K562 (cell line): ENCODE data around the gene CPED1. TPM values are rescaled to one million over a fixed set of nuclear protein-coding genes. Genes with fewer than 3 reads are reported as not detected.
A peak's percentile ranks its signal among the peaks of the same experiment; 100 is the strongest.

Experiments used
- ATAC-seq: fragments of 200-7000 bp; cut with Tn5 transposase; 3 replicates; pipeline ENCODE4 v1.9.1; 2020; ENCODE audit warnings: moderate library complexity
- BruUV-seq: library from RNA; stranded (reverse); fragments of 400-500 nt; replicated peaks from 2 replicates; lab custom pipeline; 2021; lab: Mats Ljungman, UMichigan
- CTCF ChIA-PET: fragments of 300-600 bp; formaldehyde crosslinking; extraction: SDS; loops from one replicate; lab custom pipeline; 2021; ENCODE audit warnings: low intra/inter-chr PET ratio; lab: Yijun Ruan, JAX
- POLR2A ChIA-PET: fragments of 300-600, 350-650 bp; sonication (Branson Sonifier 250); formaldehyde crosslinking; extraction: SDS; loops from one replicate; lab custom pipeline; 2021; ENCODE audit warnings: antibody characterized with exemption, inconsistent platforms; lab: Yijun Ruan, JAX
- DNase-seq, 4 experiments: peaks; one replicate each; pipeline versions ENCODE4 v3.0.0 to v3.0.0-alpha.2; 2011 to 2018; ENCODE audit warnings: low spot score in 3 of 4, mixed read lengths in 3 of 4; ENCODE audit errors: extremely low read depth in 1 of 4
- FAIRE-seq: peaks from 2 replicates; lab custom pipeline; 2011; peaks lifted over from hg19 to GRCh38; lab: Jason Lieb, UNC
- H2AFZ ChIP-seq: 2 replicates; pipeline ENCODE4 v1.6.0; 2011; ENCODE audit warnings: low read depth, low read length, control low read depth, inconsistent platforms
- H3K27ac ChIP-seq: fragments of 200-600 bp; 3 replicates; pipeline ENCODE4 v1.8.0; 2011; ENCODE audit warnings: low read depth, mild to moderate bottlenecking, control low read depth, inconsistent platforms, low read length, moderate library complexity, mixed read lengths; ENCODE audit errors: extremely low read depth
- H3K27me3 ChIP-seq, 2 experiments: fragments of 300-600 bp in 1 of 2; 2 replicates in 1 of 2; 3 replicates in 1 of 2; pipeline versions ENCODE4 v1.6.0 to v1.8.0; 2011; ENCODE audit warnings: inconsistent platforms in 2 of 2, low read length in 2 of 2, mild to moderate bottlenecking in 1 of 2, mixed read lengths in 1 of 2, moderate library complexity in 1 of 2; ENCODE audit not compliant: control insufficient read depth in 2 of 2, insufficient read depth in 2 of 2
- H3K36me3 ChIP-seq: fragments of 300-600 bp; 3 replicates; pipeline ENCODE4 v1.8.0; 2011; ENCODE audit warnings: mild to moderate bottlenecking, low read length, inconsistent platforms; ENCODE audit not compliant: control insufficient read depth, insufficient read depth
- H3K4me1 ChIP-seq, 2 experiments: fragments of 200-600 bp in 1 of 2; replicated peaks in 1 of 2; 2 replicates in 1 of 2; 3 replicates in 1 of 2; pipeline versions ENCODE4 v1.5.1 to v1.8.0; 2011; ENCODE audit warnings: inconsistent platforms in 2 of 2, low read length in 2 of 2, mild to moderate bottlenecking in 1 of 2, mixed read lengths in 1 of 2, moderate library complexity in 1 of 2; ENCODE audit not compliant: control insufficient read depth in 2 of 2, insufficient read depth in 2 of 2
- H3K4me2 ChIP-seq: 2 replicates; pipeline ENCODE4 v1.6.1; 2011; ENCODE audit warnings: low read length, control low read depth, inconsistent platforms, mixed read lengths; ENCODE audit not compliant: insufficient read depth
- H3K4me3 ChIP-seq: fragments of 200-600 bp; sonication (generic), shearing (Covaris generic); 2 replicates; pipeline ENCODE4 v1.5.1; 2016; ENCODE audit warnings: control low read depth, inconsistent platforms
- H3K79me2 ChIP-seq: fragments of 200-600 bp; 3 replicates; pipeline ENCODE4 v1.8.0; 2011; ENCODE audit warnings: low read length, inconsistent platforms; ENCODE audit not compliant: control insufficient read depth, insufficient read depth
- H3K9ac ChIP-seq, 2 experiments: 2 replicates each; pipeline versions ENCODE4 v1.6.0 to v1.6.1; 2011; ENCODE audit warnings: low read depth in 2 of 2, low read length in 2 of 2, control low read depth in 1 of 2, inconsistent platforms in 1 of 2, mild to moderate bottlenecking in 1 of 2, mixed read lengths in 1 of 2; ENCODE audit not compliant: insufficient read depth in 1 of 2
- H3K9me1 ChIP-seq: one replicate; pipeline ENCODE4 v1.6.0; 2011; ENCODE audit warnings: inconsistent platforms, mild to moderate bottlenecking, low read length, moderate library complexity; ENCODE audit not compliant: control insufficient read depth, insufficient read depth
- H3K9me3 ChIP-seq: replicated peaks from 2 replicates; pipeline ENCODE4 v1.5.1; 2011; ENCODE audit warnings: low read depth, low read length, inconsistent platforms; ENCODE audit not compliant: control insufficient read depth, insufficient read depth
- H4K20me1 ChIP-seq: replicated peaks from 2 replicates; pipeline ENCODE4 v1.6.1; 2011; ENCODE audit warnings: low read length, inconsistent platforms, mixed read lengths; ENCODE audit not compliant: control insufficient read depth, insufficient read depth
- ATF1 ChIP-seq, 2 experiments: fragments of 450-650 bp in 1 of 2; IDR thresholded peaks; 2 replicates each; pipeline ENCODE4 v1.6.1; 2016; ENCODE audit warnings: missing compliant biosample characterization in 1 of 2, missing genetic modification characterization in 1 of 2
- BMI1 ChIP-seq: fragments of 150-350 bp; IDR thresholded peaks from 2 replicates; pipeline ENCODE4 v1.6.1; 2014; ENCODE audit warnings: low read length
- CBX2 ChIP-seq: fragments of 200-600 bp; sonication (generic); IDR thresholded peaks from one replicate; pipeline ENCODE4 v1.6.1; 2012; ENCODE audit warnings: mild to moderate bottlenecking, low read length, inconsistent platforms; ENCODE audit not compliant: insufficient read depth, poor library complexity, severe bottlenecking
- CBX8 ChIP-seq: fragments of 200-600 bp; sonication (generic); IDR thresholded peaks from 2 replicates; pipeline ENCODE4 v1.6.1; 2012; ENCODE audit warnings: borderline replicate concordance, mixed run types, low read depth, mild to moderate bottlenecking, moderate library complexity, mixed read lengths, low read length, control low read depth, inconsistent platforms; ENCODE audit not compliant: poor library complexity, severe bottlenecking; ENCODE audit errors: extremely low read depth
- HDAC3 ChIP-seq: fragments of 450-650 bp; IDR thresholded peaks from 2 replicates; pipeline ENCODE4 v1.6.1; 2018; ENCODE audit warnings: borderline replicate concordance, mild to moderate bottlenecking, moderate library complexity; ENCODE audit not compliant: partially characterized antibody
- NBN ChIP-seq: fragments of 450-650 bp; IDR thresholded peaks from 2 replicates; pipeline ENCODE4 v1.6.1; 2016; ENCODE audit warnings: low read depth, mild to moderate bottlenecking
- POLR3A ChIP-seq: IDR thresholded peaks from 2 replicates; pipeline ENCODE4 v1.6.1; 2011; ENCODE audit warnings: borderline replicate concordance, mild to moderate bottlenecking, moderate library complexity; ENCODE audit not compliant: insufficient read length, insufficient read depth; ENCODE audit errors: extremely low read depth
- RBBP5 ChIP-seq: fragments of 200-600 bp; sonication (generic); IDR thresholded peaks from 2 replicates; pipeline ENCODE4 v1.6.1; 2012; ENCODE audit warnings: borderline replicate concordance, mild to moderate bottlenecking, low read length, control low read depth, inconsistent platforms; ENCODE audit not compliant: insufficient read depth, poor library complexity, severe bottlenecking
- RNF2 ChIP-seq: sonication (generic); IDR thresholded peaks from 2 replicates; pipeline ENCODE4 v1.6.1; 2016
- WGBS: fragments of 100-300 bp; shearing (Covaris generic); methylation state at CpG from one replicate; pipeline ENCODE4 v1.1.6; 2016; ENCODE audit warnings: low coverage, mixed read lengths; ENCODE audit not compliant: insufficient coverage; ENCODE audit errors: missing lambda C conversion rate; 5-methylcytosine and 5-hydroxymethylcytosine counted together
- in situ Hi-C: fragments of 300-500 bp; cut with MboI; formaldehyde crosslinking; loops from 4 replicates; pipeline ENCODE4 v1.15.0; 2018; ENCODE audit warnings: inconsistent platforms, mixed read lengths
- intact Hi-C: fragments of 100-400 bp; cut with micrococcal nuclease; formaldehyde crosslinking; loops from 2 replicates; pipeline ENCODE4 v1.14.2; 2022
- polyA plus RNA-seq, 8 experiments: library from polyadenylated mRNA; depleted of rRNA in 4 of 8; stranded (reverse) in 5 of 8; unstranded in 3 of 8; fragments of >200 nt; fragmentation: Nextera tagmentation in 2 of 8; fragmentation: Illumina TruSeq in 1 of 8; extraction: Ambion mirVana in 2 of 8; extraction: Trizol in 1 of 8; gene quantifications; 2 replicates each; pipeline versions ENCODE4 v1.2.1 to v1.2.3, GENCODE V29; 2011 to 2014; ENCODE audit warnings: inconsistent platforms in 1 of 8, missing spikeins in 1 of 8
- total RNA-seq, 7 experiments: library from RNA; depleted of rRNA in 6 of 7; stranded (reverse); fragments of >200 nt in 6 of 7; fragmentation: Illumina TruSeq in 2 of 7; extraction: Trizol in 2 of 7; gene quantifications; 2 replicates each; pipeline versions ENCODE4 v1.2.1 to v1.2.3, GENCODE V29; 2011 to 2021; ENCODE audit warnings: low replicate concordance in 1 of 7
- TF ChIP-seq, protein P1 (sequence below): fragments of 250-450 bp; sonication (Bioruptor Pico); IDR thresholded peaks from 2 replicates; pipeline ENCODE4 v1.4.0; 2020; ENCODE audit warnings: mild to moderate bottlenecking, moderate library complexity
- TF ChIP-seq, protein P2 (sequence below), 2 experiments: fragments of 450-650 bp; IDR thresholded peaks; 2 replicates each; pipeline ENCODE4 v1.6.1; 2018; ENCODE audit warnings: mild to moderate bottlenecking in 2 of 2, low read depth in 1 of 2; ENCODE audit not compliant: partially characterized antibody in 2 of 2
- TF ChIP-seq, protein P3 (sequence below): sonication (generic); formaldehyde crosslinking; IDR thresholded peaks from 2 replicates; pipeline ENCODE4 v1.8.1; 2023; ENCODE audit warnings: mild to moderate bottlenecking, missing genetic modification reagents

The CPED1 gene
- total and polyA plus RNA-seq, 9 of the 15 experiments (the other 6 are each of a cell fraction or from before 2014, with no cell fraction given) = 195 to 393 (median 290) TPM

DNA sequence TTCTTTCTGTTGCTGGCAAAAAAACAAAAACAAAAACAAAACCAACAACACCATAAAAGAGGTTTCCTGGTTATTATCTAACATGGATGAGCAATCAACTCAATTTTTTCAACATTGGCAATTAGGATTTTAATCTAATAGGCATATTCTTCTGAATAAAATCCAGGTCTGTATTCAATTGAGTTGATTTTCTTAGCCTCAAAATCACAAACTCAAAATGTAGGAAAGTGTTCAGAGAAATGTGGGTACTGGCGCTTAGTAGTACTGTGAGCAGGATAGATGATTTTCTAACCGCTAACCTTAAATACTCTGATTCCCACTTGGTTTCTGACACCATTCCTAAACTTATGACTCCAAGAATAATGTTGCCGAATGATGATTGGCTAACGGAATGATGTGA lies 345.9 kb downstream of the CPED1 start:
- Histone ChIP-seq H3K27me3 (peaks cover 20 to 39% of the 10 kb centered on the region in 2 experiments), H3K9me3 (no peaks in the 10 kb centered on the region), H3K9me1 (no peaks in the 10 kb centered on the region), H3K4me1 (peaks cover 0 to 13% of the 10 kb centered on the region in 2 experiments; a peak in 4 of 5 replicates), H3K4me2 (no peak overlapping the region), H3K36me3 (no peaks in the 10 kb centered on the region), H3K4me3 (no peak overlapping the region), H4K20me1 (0 out of 2 replicates have a peak, but pooled peaks cover 3% of the 10 kb centered on the region), H3K27ac (no peak overlapping the region), H2AFZ (no peak overlapping the region), H3K9ac (no peak overlapping the region), H3K79me2 (no peaks in the 10 kb centered on the region)
- intact Hi-C loops (loop anchor here (10.0 kb wide), 1 partner anchor 660 kb away; no protein-coding TSS in a partner anchor), in situ Hi-C loops (no loop called here)
- DNase-seq = no peak
- ChIA-PET CTCF (no interaction called here), POLR2A (no interaction called here)
- ATAC-seq = no peak
- TF ChIP-seq, protein P1, sequence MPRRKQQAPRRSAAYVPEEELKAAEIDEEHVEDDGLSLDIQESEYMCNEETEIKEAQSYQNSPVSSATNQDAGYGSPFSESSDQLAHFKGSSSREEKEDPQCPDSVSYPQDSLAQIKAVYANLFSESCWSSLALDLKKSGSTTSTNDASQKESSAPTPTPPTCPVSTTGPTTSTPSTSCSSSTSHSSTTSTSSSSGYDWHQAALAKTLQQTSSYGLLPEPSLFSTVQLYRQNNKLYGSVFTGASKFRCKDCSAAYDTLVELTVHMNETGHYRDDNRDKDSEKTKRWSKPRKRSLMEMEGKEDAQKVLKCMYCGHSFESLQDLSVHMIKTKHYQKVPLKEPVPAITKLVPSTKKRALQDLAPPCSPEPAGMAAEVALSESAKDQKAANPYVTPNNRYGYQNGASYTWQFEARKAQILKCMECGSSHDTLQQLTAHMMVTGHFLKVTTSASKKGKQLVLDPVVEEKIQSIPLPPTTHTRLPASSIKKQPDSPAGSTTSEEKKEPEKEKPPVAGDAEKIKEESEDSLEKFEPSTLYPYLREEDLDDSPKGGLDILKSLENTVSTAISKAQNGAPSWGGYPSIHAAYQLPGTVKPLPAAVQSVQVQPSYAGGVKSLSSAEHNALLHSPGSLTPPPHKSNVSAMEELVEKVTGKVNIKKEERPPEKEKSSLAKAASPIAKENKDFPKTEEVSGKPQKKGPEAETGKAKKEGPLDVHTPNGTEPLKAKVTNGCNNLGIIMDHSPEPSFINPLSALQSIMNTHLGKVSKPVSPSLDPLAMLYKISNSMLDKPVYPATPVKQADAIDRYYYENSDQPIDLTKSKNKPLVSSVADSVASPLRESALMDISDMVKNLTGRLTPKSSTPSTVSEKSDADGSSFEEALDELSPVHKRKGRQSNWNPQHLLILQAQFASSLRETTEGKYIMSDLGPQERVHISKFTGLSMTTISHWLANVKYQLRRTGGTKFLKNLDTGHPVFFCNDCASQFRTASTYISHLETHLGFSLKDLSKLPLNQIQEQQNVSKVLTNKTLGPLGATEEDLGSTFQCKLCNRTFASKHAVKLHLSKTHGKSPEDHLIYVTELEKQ = no peak
- TF ChIP-seq, protein P2, sequence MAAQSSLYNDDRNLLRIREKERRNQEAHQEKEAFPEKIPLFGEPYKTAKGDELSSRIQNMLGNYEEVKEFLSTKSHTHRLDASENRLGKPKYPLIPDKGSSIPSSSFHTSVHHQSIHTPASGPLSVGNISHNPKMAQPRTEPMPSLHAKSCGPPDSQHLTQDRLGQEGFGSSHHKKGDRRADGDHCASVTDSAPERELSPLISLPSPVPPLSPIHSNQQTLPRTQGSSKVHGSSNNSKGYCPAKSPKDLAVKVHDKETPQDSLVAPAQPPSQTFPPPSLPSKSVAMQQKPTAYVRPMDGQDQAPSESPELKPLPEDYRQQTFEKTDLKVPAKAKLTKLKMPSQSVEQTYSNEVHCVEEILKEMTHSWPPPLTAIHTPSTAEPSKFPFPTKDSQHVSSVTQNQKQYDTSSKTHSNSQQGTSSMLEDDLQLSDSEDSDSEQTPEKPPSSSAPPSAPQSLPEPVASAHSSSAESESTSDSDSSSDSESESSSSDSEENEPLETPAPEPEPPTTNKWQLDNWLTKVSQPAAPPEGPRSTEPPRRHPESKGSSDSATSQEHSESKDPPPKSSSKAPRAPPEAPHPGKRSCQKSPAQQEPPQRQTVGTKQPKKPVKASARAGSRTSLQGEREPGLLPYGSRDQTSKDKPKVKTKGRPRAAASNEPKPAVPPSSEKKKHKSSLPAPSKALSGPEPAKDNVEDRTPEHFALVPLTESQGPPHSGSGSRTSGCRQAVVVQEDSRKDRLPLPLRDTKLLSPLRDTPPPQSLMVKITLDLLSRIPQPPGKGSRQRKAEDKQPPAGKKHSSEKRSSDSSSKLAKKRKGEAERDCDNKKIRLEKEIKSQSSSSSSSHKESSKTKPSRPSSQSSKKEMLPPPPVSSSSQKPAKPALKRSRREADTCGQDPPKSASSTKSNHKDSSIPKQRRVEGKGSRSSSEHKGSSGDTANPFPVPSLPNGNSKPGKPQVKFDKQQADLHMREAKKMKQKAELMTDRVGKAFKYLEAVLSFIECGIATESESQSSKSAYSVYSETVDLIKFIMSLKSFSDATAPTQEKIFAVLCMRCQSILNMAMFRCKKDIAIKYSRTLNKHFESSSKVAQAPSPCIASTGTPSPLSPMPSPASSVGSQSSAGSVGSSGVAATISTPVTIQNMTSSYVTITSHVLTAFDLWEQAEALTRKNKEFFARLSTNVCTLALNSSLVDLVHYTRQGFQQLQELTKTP (IDR thresholded peaks at IDR 0.05; ENCODE audit: low read depth in 1 of 2, partially characterized antibody in 2 of 2) = no peak
- TF ChIP-seq, protein P3, sequence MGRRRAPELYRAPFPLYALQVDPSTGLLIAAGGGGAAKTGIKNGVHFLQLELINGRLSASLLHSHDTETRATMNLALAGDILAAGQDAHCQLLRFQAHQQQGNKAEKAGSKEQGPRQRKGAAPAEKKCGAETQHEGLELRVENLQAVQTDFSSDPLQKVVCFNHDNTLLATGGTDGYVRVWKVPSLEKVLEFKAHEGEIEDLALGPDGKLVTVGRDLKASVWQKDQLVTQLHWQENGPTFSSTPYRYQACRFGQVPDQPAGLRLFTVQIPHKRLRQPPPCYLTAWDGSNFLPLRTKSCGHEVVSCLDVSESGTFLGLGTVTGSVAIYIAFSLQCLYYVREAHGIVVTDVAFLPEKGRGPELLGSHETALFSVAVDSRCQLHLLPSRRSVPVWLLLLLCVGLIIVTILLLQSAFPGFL = no peak
- TF ChIP-seq CBX8 (peak; percentile 90), ATF1 (CRISPR knock-in tag; IDR thresholded peaks at IDR 0.05) (no peak), ATF1 (tag; IDR thresholded peaks at IDR 0.05) (no peak), CBX2 (peak; percentile 97), RBBP5 (no peak), RNF2 (peak; percentile 13; the same call in 1 of the 2 replicates), POLR3A (no peak), NBN (no peak), HDAC3 (no peak), BMI1 (peak; percentile 29; the same call in 1 of the 2 replicates)
- FAIRE-seq = no peak
- WGBS = 26% methylated on average over 4 of the region's 4 CpGs
- BruUV-seq = no TSS peak
